HG03342 (cell line): ENCODE measurements around the gene CCDC40.

Source experiments
- ATAC-seq: cut with Tn5 transposase; IDR thresholded peaks from one replicate; pipeline ENCODE4 v1.9.1; 2021; ENCODE audit warnings: mild to moderate bottlenecking, moderate library complexity; ENCODE audit not compliant: unreplicated experiment

Gene CCDC40

GRCh38 chr17:80017226-80018010 lies 19.0 kb upstream of the CCDC40 start:
- no peak for ATAC-seq

GRCh38 chr17:80018917-80019651 lies 17.4 kb upstream of the CCDC40 start:
- ATAC-seq: no peak

GRCh38 chr17:80021600-80021999 lies 14.8 kb upstream of the CCDC40 start:
- ATAC-seq: no peak

GRCh38 chr17:80023481-80024205 lies 12.8 kb upstream of the CCDC40 start:
- no peak for ATAC-seq

GRCh38 chr17:80024206-80024972 lies 12.1 kb upstream of the CCDC40 start:
- ATAC-seq: no peak

GRCh38 chr17:80025140-80025539 lies 11.3 kb upstream of the CCDC40 start:
- no peak for ATAC-seq

GRCh38 chr17:80025796-80026195 lies 10.6 kb upstream of the CCDC40 start:
- ATAC-seq: no peak

- ATAC-seq: no peak
Observed at GRCh38 chr17:80026359-80027042, 9.9 kb upstream of the CCDC40 start.

GRCh38 chr17:80027043-80027435 lies 9.4 kb upstream of the CCDC40 start:
- no peak for ATAC-seq

GRCh38 chr17:80028030-80028429 lies 8.4 kb upstream of the CCDC40 start:
- ATAC-seq: no peak

GRCh38 chr17:80029258-80029974 lies 7.0 kb upstream of the CCDC40 start:
- ATAC-seq: no peak

GRCh38 chr17:80030730-80031410 lies 5.6 kb upstream of the CCDC40 start:
- no peak for ATAC-seq

GRCh38 chr17:80031691-80032430 lies 4.6 kb upstream of the CCDC40 start:
- no peak for ATAC-seq

- ATAC-seq: no peak
Observed at GRCh38 chr17:80032614-80033171, 3.7 kb upstream of the CCDC40 start.

GRCh38 chr17:80033840-80034239 lies 2.6 kb upstream of the CCDC40 start:
- ATAC-seq: no peak

GRCh38 chr17:80034791-80035686 lies 1.4 kb upstream of the CCDC40 start:
- ATAC-seq: no peak

- ATAC-seq: no peak
Observed at GRCh38 chr17:80035687-80035936, 830 bp upstream of the CCDC40 start, which contains the start of gene TBC1D16. TSS of gene TBC1D16 (minus strand) at chr17:80035872. CDS start at chr17:80013547, 22,325 bp downstream.
